Stimulated activated CD4-positive, alpha-beta T cell treated with anti-CD3 and anti-CD28 coated beads, Interleukin-15, amount 100 ng/mL, for 24 hours (primary cell): ENCODE data around the gene AURKAIP1.
"Not testable (repeated sequence)": the region's sequence is repeated elsewhere in the genome, so short reads cannot be mapped to it uniquely, and the experiment has no call there.

Experiments used
- DNase-seq: peaks from one replicate; pipeline ENCODE4 v3.0.0-alpha.2; 2020

The AURKAIP1 gene

GRCh38 chr1:1406101-1406820 lies 31.3 kb upstream of the AURKAIP1 start:
- peak; percentile 47 for DNase-seq

GRCh38 chr1:1403653-1404052 lies 28.6 kb upstream of the AURKAIP1 start:
- DNase-seq = no peak

- DNase-seq = not testable (repeated sequence)
These were observed 27.9 kb upstream of the AURKAIP1 start for GRCh38 chr1:1402901-1403392.

DNA sequence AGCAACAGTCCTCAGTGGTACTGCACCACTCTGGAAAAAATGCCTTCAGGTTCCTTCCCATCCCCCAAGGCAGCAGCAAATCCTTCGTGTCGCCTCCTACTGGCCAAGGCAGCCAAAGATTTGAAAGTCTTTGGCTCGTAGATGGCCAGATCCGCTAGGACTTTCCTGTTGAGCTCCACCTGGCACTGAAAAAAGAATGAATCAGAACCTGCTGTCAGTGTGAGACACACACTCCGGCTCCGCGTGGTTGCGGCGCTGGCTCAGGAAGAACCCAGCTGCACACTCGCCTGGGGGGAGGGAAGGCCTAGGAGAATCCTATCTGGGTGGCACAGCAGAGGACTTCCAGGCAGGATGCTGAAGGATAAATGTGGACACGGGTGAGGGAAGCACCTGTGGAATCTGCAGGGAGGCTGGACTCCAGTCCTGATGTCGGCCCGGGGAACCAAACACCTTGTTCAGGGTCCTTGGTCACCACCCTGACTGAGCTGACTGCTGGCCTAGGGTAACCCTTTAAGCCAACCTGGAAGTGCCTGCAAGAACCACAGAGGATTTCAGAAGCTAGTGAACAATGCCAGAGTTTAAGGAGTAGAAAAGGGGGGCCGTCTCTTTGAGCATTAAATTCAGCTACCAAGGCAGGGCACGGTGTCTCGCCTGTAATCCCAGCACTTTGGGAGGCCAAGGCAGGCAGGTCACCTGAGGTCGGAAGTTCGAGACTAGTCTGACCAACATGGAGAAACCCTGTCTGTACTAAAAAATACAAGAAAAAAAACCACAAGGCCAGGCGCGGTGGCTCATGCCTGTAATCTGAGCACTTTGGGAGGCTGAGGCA lies 27.3 kb upstream of the AURKAIP1 start:
- peak; percentile 62 for DNase-seq

- DNase-seq = no peak
These were observed 26.5 kb upstream of the AURKAIP1 start for GRCh38 chr1:1401457-1402010.

- no peak for DNase-seq
These were observed 25.8 kb upstream of the AURKAIP1 start for GRCh38 chr1:1400576-1401456.

GRCh38 chr1:1399872-1400575 lies 25.0 kb upstream of the AURKAIP1 start:
- DNase-seq = peak; percentile 46

- peak; percentile 100 for DNase-seq
These were observed 24.3 kb upstream of the AURKAIP1 start, which contains the start of gene CCNL2 for GRCh38 chr1:1399187-1399871. CCNL2 (minus strand) TSS chr1:1399335; CDS start chr1:1399306, 29 bp downstream.

GRCh38 chr1:1398677-1399186 lies 23.7 kb upstream of the AURKAIP1 start:
- DNase-seq = no peak

GRCh38 chr1:1397839-1398523 lies 23.0 kb upstream of the AURKAIP1 start:
- DNase-seq = no peak

- DNase-seq = no peak
These were observed 20.2 kb upstream of the AURKAIP1 start for GRCh38 chr1:1395166-1395565.

- no peak for DNase-seq
These were observed 19.1 kb upstream of the AURKAIP1 start for GRCh38 chr1:1394116-1394515.

GRCh38 chr1:1393428-1393827 lies 18.4 kb upstream of the AURKAIP1 start:
- no peak for DNase-seq

- DNase-seq = no peak
These were observed 18.0 kb upstream of the AURKAIP1 start for GRCh38 chr1:1393014-1393413.

- DNase-seq = no peak
These were observed 16.2 kb upstream of the AURKAIP1 start for GRCh38 chr1:1391225-1391624.

DNA sequence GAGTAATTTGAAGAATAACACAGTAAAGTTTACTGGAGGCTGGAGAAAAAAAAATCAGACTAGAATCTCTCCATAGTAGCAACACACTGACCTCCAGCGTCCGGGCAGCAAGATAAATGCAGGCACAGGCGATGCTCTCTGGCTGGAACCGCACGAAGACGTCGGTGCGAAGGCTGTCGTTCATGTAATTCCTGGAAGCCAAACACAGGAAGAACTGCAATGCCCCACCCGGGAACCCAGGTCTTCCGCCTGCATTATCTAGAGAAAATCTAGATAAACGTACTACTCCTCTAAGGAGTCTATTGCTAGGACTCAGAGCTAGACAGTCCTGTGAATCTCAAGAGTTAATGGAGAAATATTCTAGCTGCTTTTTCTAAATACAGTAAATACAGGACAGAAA lies 15.7 kb upstream of the AURKAIP1 start:
- DNase-seq = no peak

GRCh38 chr1:1388078-1388472 lies 13.1 kb upstream of the AURKAIP1 start:
- no peak for DNase-seq

DNA sequence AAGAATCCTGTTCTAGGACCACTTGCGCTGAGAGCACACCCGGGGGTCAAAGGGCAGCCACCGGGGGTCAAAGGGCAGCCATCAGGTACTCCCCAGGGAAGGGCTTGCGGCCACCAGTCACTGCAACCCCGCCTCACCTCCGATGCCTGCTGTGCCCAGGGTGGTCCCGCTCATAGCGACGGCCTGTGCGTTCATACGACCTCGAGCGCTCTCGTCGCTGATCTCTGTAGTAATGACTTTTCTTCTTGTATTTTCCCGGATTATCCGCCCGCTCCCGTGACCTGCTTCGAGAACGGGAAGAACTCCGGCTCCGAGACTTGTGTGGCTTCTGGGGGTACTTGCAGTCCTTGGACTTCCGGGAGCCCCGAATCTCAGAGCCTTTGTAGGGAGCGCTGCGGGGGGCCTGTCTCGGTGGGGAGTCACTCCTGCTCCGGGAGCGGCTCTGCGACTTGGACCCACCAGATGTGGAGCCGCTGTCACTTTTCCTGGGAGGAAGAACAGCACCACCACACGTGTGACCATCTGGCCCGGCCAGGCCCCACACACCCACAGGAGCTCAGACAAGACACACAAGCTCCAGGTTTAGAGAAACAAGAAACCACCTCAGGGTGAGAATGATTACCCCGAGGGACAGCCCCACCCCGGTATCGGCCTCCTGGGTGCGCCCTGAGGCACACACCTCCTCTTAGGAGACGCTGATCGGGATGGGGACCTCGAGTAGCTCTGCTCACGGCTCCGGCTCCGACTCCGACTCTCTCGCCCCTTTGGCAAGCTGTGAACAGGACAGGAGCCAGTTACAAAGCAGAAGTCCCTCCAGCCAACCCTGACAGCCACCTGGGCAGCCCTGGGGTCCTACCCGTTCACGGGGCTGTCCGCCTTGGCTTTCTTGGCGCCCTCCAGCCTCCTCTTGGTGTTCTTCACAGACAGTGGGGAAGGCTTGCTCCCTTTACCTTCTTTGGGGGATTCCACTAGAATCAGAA lies 12.4 kb upstream of the AURKAIP1 start:
- no peak for DNase-seq

GRCh38 chr1:1385931-1386330 lies 10.9 kb upstream of the AURKAIP1 start:
- DNase-seq = no peak
